ENCODE measurements around the gene NIPAL3. TPM values are rescaled to one million over a fixed set of nuclear protein-coding genes. Genes with fewer than 3 reads are reported as not detected.

The NIPAL3 gene
- total and polyA plus RNA-seq, 2 donors = 9.2 to 17.1 TPM

- DNase-seq (ENCODE audit: low read depth in 6 of 9, low spot score in 9 of 9) = no peak
- WGBS = 4% methylated on average over 35 of the region's 35 CpGs
- Histone ChIP-seq H3K36me3 (ENCODE audit: control insufficient read depth in 2 of 2, insufficient read depth in 2 of 2, low read length in 1 of 2) (peaks cover 10 to 15% of the 10 kb centered on the region in 2 donors), H3K4me1 (ENCODE audit: control insufficient read depth in 2 of 2, insufficient read depth in 2 of 2, low read length in 2 of 2) (peaks cover 14 to 50% of the 10 kb centered on the region in 2 donors), H3K9me3 (ENCODE audit: control insufficient read depth in 2 of 2, insufficient read depth in 1 of 2, low read length in 1 of 2) (no peaks in the 10 kb centered on the region), H3K4me3 (ENCODE audit: low read length in 2 of 2) (peak overlapping the region; percentile 58 to 74), H3K27me3 (ENCODE audit: control insufficient read depth in 2 of 2, insufficient read depth in 1 of 2, low read length in 1 of 2) (no peaks in the 10 kb centered on the region), H3K27ac (ENCODE audit: low read depth in 1 of 2, low read length in 1 of 2) (peak overlapping the region in 1 of 2 donors; percentile 66)
These were observed 486 bp downstream of the NIPAL3 start for GRCh38 chr1:24415910-24416665.

DNA sequence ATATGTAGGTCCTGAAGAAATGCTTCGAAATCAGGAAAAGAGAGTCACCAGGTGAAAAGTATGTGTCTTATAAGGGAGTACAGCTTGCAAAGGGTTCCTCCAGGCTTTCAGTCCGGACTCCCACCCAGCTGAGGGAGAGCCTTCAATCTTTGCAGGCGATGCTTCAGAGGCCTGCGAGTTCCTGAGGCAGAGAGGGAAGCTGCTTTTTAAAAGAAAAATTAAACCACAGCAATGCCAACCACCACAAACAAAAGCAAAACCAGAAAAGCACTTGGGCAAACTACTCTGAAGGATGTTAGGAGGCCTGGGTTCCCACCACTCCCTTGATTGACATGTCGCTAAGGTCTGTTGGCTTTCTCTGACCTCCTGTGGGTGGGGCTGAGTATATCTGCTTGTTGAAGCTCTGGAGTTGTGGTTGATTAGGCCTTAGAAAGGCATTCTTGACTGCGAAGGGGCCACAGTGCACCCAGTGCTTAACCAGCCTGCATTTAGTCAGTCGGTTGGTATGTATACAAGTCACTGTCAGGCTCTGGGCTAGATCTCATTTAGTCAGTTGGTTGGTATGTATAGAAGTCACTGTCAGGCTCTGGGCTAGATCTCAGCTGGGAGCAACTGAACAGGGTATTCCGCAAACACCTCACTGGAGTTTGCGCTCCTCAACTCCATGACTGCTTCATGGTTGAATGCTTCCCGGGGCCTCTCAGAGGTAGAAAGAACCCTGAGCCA lies 1.2 kb downstream of the NIPAL3 start:
- 35% methylated on average over 10 of the region's 10 CpGs for WGBS
- peak overlapping the region; percentile 58 to 74 for H3K4me3 ChIP-seq (ENCODE audit: low read length in 2 of 2)
- H3K36me3 ChIP-seq (ENCODE audit: control insufficient read depth in 2 of 2, insufficient read depth in 2 of 2, low read length in 1 of 2) = peaks cover 15 to 21% of the 10 kb centered on the region in 2 donors
- no peaks in the 10 kb centered on the region for H3K27me3 ChIP-seq (ENCODE audit: control insufficient read depth in 2 of 2, insufficient read depth in 1 of 2, low read length in 1 of 2)
- DNase-seq (ENCODE audit: low read depth in 6 of 9, low spot score in 9 of 9) = peak in 7 of 9 donors; percentile 33 to 82 (median 48)
- peaks cover 14 to 50% of the 10 kb centered on the region in 2 donors for H3K4me1 ChIP-seq (ENCODE audit: control insufficient read depth in 2 of 2, insufficient read depth in 2 of 2, low read length in 2 of 2)
- H3K27ac ChIP-seq (ENCODE audit: low read depth in 1 of 2, low read length in 1 of 2) = peak overlapping the region; percentile 3 to 66
- H3K9me3 ChIP-seq (ENCODE audit: control insufficient read depth in 2 of 2, insufficient read depth in 1 of 2, low read length in 1 of 2) = no peaks in the 10 kb centered on the region

DNA sequence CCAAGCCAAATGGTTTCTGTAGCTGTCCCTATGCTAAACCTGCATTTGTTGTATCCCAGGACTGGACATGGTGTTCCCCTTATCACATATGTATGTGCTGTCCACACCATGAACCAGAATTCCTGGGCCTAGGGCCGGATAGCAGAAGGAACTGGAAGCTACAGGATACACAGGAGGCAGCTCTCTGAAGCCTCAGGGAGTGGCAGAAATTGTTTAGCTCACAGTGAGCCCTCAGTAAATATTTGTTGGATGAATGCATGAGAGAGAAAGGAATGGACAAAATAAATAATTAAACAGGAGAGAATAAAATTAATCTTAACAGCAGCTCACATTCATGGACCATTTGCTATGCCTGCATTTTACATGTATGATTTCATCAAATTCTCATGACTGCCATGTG lies 2.1 kb downstream of the NIPAL3 start:
- 99% methylated on average over 1 of the region's 1 CpG for WGBS
- Histone ChIP-seq H3K9me3 (ENCODE audit: control insufficient read depth in 2 of 2, insufficient read depth in 1 of 2, low read length in 1 of 2) (no peaks in the 10 kb centered on the region), H3K27ac (ENCODE audit: low read depth in 1 of 2, low read length in 1 of 2) (peak overlapping the region in 1 of 2 donors; percentile 8), H3K27me3 (ENCODE audit: control insufficient read depth in 2 of 2, insufficient read depth in 1 of 2, low read length in 1 of 2) (no peaks in the 10 kb centered on the region), H3K36me3 (ENCODE audit: control insufficient read depth in 2 of 2, insufficient read depth in 2 of 2, low read length in 1 of 2) (peaks cover 24 to 29% of the 10 kb centered on the region in 2 donors), H3K4me3 (ENCODE audit: low read length in 2 of 2) (no peak overlapping the region), H3K4me1 (ENCODE audit: control insufficient read depth in 2 of 2, insufficient read depth in 2 of 2, low read length in 2 of 2) (peaks cover 14 to 54% of the 10 kb centered on the region in 2 donors)
- no peak for DNase-seq (ENCODE audit: low read depth in 6 of 9, low spot score in 9 of 9)

- H3K4me3 ChIP-seq (ENCODE audit: low read length in 2 of 2) = no peak overlapping the region
- peaks cover 14 to 43% of the 10 kb centered on the region in 2 donors for H3K4me1 ChIP-seq (ENCODE audit: control insufficient read depth in 2 of 2, insufficient read depth in 2 of 2, low read length in 2 of 2)
- H3K36me3 ChIP-seq (ENCODE audit: control insufficient read depth in 2 of 2, insufficient read depth in 2 of 2, low read length in 1 of 2) = peaks cover 24 to 35% of the 10 kb centered on the region in 2 donors
- WGBS = 44% methylated on average over 14 of the region's 14 CpGs
- H3K9me3 ChIP-seq (ENCODE audit: control insufficient read depth in 2 of 2, insufficient read depth in 1 of 2, low read length in 1 of 2) = no peaks in the 10 kb centered on the region
- peak in 5 of 9 donors; percentile 24 to 70 (median 37) for DNase-seq (ENCODE audit: low read depth in 6 of 9, low spot score in 9 of 9)
- H3K27me3 ChIP-seq (ENCODE audit: control insufficient read depth in 2 of 2, insufficient read depth in 1 of 2, low read length in 1 of 2) = no peaks in the 10 kb centered on the region
- H3K27ac ChIP-seq (ENCODE audit: low read depth in 1 of 2, low read length in 1 of 2) = peak overlapping the region; percentile 61 to 74
These were observed 3.5 kb downstream of the NIPAL3 start for GRCh38 chr1:24418898-24419628.

DNA sequence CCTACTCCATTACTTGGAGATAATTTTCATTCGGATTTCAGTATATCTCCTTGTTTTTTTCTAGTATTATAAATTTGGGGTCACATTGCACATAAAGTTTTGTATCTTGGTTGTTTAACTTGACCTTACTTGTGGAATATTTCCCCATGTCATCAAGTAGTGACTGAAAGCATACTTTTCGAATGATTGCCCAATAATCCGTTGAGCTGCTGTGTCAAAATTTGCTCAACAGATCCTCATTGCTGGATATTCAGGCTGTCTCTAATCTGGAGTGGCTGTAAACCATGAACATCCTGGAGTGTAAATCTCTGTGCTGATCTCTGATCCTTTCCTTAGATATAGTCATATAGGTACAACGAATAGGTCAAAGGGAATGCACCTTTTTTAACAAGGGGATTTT lies 4.9 kb downstream of the NIPAL3 start:
- Histone ChIP-seq H3K36me3 (ENCODE audit: control insufficient read depth in 2 of 2, insufficient read depth in 2 of 2, low read length in 1 of 2) (peaks cover 31 to 41% of the 10 kb centered on the region in 2 donors), H3K4me1 (ENCODE audit: control insufficient read depth in 2 of 2, insufficient read depth in 2 of 2, low read length in 2 of 2) (peaks cover 14 to 39% of the 10 kb centered on the region in 2 donors), H3K27ac (ENCODE audit: low read depth in 1 of 2, low read length in 1 of 2) (no peak overlapping the region), H3K9me3 (ENCODE audit: control insufficient read depth in 2 of 2, insufficient read depth in 1 of 2, low read length in 1 of 2) (no peaks in the 10 kb centered on the region), H3K27me3 (ENCODE audit: control insufficient read depth in 2 of 2, insufficient read depth in 1 of 2, low read length in 1 of 2) (no peaks in the 10 kb centered on the region), H3K4me3 (ENCODE audit: low read length in 2 of 2) (no peak overlapping the region)
- 95% methylated on average over 4 of the region's 4 CpGs for WGBS
- DNase-seq (ENCODE audit: low read depth in 6 of 9, low spot score in 9 of 9) = no peak

DNA sequence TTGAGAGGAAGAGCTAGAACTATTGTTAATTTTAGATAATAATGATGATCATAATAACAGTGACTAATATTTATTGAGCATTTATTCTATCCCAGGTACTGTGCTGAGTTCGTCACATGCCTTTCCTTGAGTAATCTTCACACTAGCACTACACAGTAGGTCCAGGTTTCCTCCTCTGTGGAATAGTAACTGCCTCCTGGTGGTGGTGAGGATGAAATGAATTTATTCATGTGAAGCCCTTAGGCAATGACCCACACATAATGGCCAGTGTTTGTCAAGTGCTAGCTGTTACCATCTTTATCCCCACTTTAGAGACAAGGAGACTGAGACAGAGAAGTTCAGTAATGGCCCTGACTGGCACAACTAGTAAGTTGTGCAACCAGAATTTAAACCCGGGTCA lies 5.9 kb downstream of the NIPAL3 start:
- no peak overlapping the region for H3K27ac ChIP-seq (ENCODE audit: low read depth in 1 of 2, low read length in 1 of 2)

GRCh38 chr1:24424207-24424606 lies 8.6 kb downstream of the NIPAL3 start:
- Histone ChIP-seq H3K9me3 (ENCODE audit: control insufficient read depth in 2 of 2, insufficient read depth in 1 of 2, low read length in 1 of 2) (no peaks in the 10 kb centered on the region), H3K4me1 (ENCODE audit: control insufficient read depth in 2 of 2, insufficient read depth in 2 of 2, low read length in 2 of 2) (peaks cover under 1 to 10% of the 10 kb centered on the region in 2 donors), H3K27ac (ENCODE audit: low read depth in 1 of 2, low read length in 1 of 2) (no peak overlapping the region), H3K27me3 (ENCODE audit: control insufficient read depth in 2 of 2, insufficient read depth in 1 of 2, low read length in 1 of 2) (no peaks in the 10 kb centered on the region), H3K4me3 (ENCODE audit: low read length in 2 of 2) (no peak overlapping the region), H3K36me3 (ENCODE audit: control insufficient read depth in 2 of 2, insufficient read depth in 2 of 2, low read length in 1 of 2) (peaks cover 33 to 49% of the 10 kb centered on the region in 2 donors)
- 84% methylated on average over 5 of the region's 5 CpGs for WGBS
- no peak for DNase-seq (ENCODE audit: low read depth in 6 of 9, low spot score in 9 of 9)

More for the DNA sequence above, 5.9 kb downstream of the NIPAL3 start:
- Histone ChIP-seq H3K36me3 (ENCODE audit: control insufficient read depth in 2 of 2, insufficient read depth in 2 of 2, low read length in 1 of 2) (peaks cover 33 to 46% of the 10 kb centered on the region in 2 donors), H3K4me1 (ENCODE audit: control insufficient read depth in 2 of 2, insufficient read depth in 2 of 2, low read length in 2 of 2) (peaks cover 11 to 34% of the 10 kb centered on the region in 2 donors), H3K4me3 (ENCODE audit: low read length in 2 of 2) (no peak overlapping the region), H3K9me3 (ENCODE audit: control insufficient read depth in 2 of 2, insufficient read depth in 1 of 2, low read length in 1 of 2) (no peaks in the 10 kb centered on the region), H3K27me3 (ENCODE audit: control insufficient read depth in 2 of 2, insufficient read depth in 1 of 2, low read length in 1 of 2) (no peaks in the 10 kb centered on the region)
- DNase-seq (ENCODE audit: low read depth in 6 of 9, low spot score in 9 of 9) = no peak
- WGBS = 96% methylated on average over 2 of the region's 2 CpGs

GRCh38 chr1:24424990-24425389 lies 9.4 kb downstream of the NIPAL3 start:
- Histone ChIP-seq H3K4me3 (ENCODE audit: low read length in 2 of 2) (no peak overlapping the region), H3K9me3 (ENCODE audit: control insufficient read depth in 2 of 2, insufficient read depth in 1 of 2, low read length in 1 of 2) (no peaks in the 10 kb centered on the region), H3K36me3 (ENCODE audit: control insufficient read depth in 2 of 2, insufficient read depth in 2 of 2, low read length in 1 of 2) (peaks cover 26 to 44% of the 10 kb centered on the region in 2 donors), H3K27me3 (ENCODE audit: control insufficient read depth in 2 of 2, insufficient read depth in 1 of 2, low read length in 1 of 2) (no peaks in the 10 kb centered on the region), H3K27ac (ENCODE audit: low read depth in 1 of 2, low read length in 1 of 2) (no peak overlapping the region), H3K4me1 (ENCODE audit: control insufficient read depth in 2 of 2, insufficient read depth in 2 of 2, low read length in 2 of 2) (peaks cover 0 to 4% of the 10 kb centered on the region in 2 donors)
- no peak for DNase-seq (ENCODE audit: low read depth in 6 of 9, low spot score in 9 of 9)
- WGBS = 95% methylated on average over 3 of the region's 3 CpGs

All from thymus (tissue), 11 donors.